GM19023 (cell line): ENCODE data around the gene OR4C46.
"Not testable (repeated sequence)": the region's sequence is repeated elsewhere in the genome, so short reads cannot be mapped to it uniquely, and the experiment has no call there.

ENCODE experiments used
- ATAC-seq: cut with Tn5 transposase; IDR thresholded peaks from one replicate; pipeline ENCODE4 v1.9.1; 2021; ENCODE audit warnings: mild to moderate bottlenecking, moderate library complexity; ENCODE audit not compliant: unreplicated experiment

The OR4C46 gene

DNA sequence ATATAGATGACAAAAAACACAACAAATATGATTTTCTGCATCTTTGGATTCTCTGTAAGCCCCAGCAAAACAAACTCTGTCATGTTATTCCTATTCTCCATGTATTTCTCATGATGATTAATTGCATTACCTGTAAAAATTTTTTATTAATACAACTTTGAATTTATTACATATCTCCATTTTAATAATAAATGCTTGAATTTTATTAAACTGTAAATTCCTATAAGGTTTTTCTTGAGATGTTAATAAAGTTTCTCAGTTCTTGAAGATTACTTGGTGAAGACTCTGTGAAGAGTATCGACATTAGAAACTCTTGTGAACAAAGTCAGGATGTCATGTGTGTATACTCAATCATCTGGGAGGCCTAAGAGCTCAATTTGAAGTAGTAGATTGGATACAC lies at the start of gene OR4C46:
TSS of gene OR4C46 (minus strand) at position 101 of the 400 bp plus-strand sequence. CDS start at position 101, 0 bp downstream.
- no peak for ATAC-seq

DNA sequence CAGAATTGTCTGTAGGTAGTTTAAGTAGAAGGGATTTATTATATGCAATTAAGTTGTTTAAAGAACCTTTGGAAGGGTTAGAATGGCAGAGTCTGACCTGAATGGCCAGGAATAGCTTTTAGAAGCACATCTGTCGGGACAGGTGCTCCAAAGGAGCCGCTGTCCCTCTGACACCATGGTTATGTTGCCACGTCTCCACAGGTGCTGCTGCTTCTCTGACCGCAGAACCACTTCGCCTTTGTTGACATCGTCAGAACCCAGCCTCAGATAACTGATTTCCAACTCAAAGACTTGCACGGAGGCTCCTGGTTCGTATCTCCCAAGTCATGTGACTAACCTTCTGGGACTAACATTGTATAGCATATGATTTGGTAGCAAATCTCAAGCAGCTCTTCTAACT lies 41.8 kb upstream of the OR4C46 start:
- not testable (repeated sequence) for ATAC-seq

DNA sequence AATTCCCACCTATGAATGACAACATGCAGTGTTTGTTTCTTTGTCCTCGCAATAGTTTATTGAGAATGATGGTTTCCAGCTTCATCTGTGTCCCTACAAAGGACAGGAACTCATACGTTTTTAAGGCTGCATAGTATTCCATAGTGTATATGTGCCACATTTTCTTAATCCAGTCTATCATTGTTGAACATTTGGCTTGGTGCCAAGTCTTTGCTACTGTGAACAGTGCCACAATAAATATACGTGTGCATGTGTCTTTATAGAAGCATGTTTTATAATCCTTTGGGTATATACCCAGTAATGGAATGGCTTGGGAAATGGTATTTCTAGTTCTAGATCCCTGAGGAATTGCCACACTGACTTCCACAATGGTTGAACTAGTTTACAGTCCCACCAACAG lies 42.4 kb downstream of the OR4C46 start:
- ATAC-seq: not testable (repeated sequence)

DNA sequence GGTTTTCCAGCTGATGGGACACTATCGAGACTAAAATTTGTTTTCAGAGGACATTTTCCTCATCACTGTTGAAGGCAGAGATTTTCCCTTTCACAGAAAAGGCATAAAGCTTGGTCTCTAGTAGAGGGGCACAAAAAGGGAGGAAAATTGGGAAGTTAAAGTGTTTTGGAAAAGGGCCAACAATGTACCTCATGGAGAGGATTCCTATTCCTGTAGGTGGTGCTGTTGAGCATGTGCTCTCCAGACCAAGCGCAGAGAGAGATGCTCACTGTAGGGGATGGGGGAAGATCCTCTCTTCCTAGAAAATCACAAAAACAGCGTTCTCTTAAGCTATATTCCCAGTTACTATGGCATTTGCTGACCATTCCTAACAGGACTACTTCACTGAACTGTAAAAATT lies 44.9 kb downstream of the OR4C46 start:
- ATAC-seq: no peak

DNA sequence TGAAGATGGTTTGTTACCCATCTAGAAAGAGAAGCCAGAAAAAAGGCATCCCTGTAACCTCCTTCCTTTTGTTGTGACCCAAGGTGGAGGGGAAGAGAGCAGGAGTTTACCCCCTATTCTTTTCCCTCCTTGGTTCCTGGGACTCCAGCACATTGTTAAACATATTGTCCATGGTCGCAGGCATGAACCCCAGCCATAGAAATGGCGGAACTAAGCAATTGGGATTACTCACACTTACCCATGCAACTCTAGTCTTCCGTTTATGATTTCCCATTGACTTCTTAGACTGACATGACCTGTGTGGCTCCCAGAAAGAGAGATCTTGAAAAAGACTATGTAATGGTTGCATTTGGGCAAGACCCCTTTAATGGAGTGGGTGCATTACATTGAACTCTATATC lies 45.4 kb downstream of the OR4C46 start:
- ATAC-seq: no peak
